GM12864 (cell line): ENCODE measurements around the gene LRRC71.
"Not testable (repeated sequence)": the region's sequence is repeated elsewhere in the genome, so short reads cannot be mapped to it uniquely, and the experiment has no call there.

Experiments used
- DNase-seq: peaks from one replicate; pipeline ENCODE4 v3.0.0-alpha.2; 2011; ENCODE audit warnings: low read depth
- H3K4me3 ChIP-seq: 2 replicates; pipeline ENCODE4 v1.5.1; 2011; ENCODE audit warnings: mild to moderate bottlenecking, low read depth, low read length, control low read depth
- CTCF ChIP-seq: IDR thresholded peaks from 2 replicates; pipeline ENCODE4 v1.5.1; 2011; ENCODE audit warnings: low read depth, mild to moderate bottlenecking, moderate library complexity, low read length, control low read depth, inconsistent platforms; ENCODE audit errors: missing control alignments

Gene LRRC71

GRCh38 chr1:156922986-156923669 lies 2.7 kb downstream of the LRRC71 start:
- no peak overlapping the region for H3K4me3 ChIP-seq
- DNase-seq: no peak
- TF ChIP-seq CTCF: no peak

GRCh38 chr1:156923670-156924477 lies 3.4 kb downstream of the LRRC71 start:
- no peak overlapping the region for H3K4me3 ChIP-seq
- no peak for TF ChIP-seq CTCF
- DNase-seq: no peak

- no peak for DNase-seq
- TF ChIP-seq CTCF: no peak
- H3K4me3 ChIP-seq: no peak overlapping the region
These were observed 4.2 kb downstream of the LRRC71 start for GRCh38 chr1:156924478-156925153.

- DNase-seq: no peak
- H3K4me3 ChIP-seq: no peak overlapping the region
- no peak for TF ChIP-seq CTCF
These were observed 5.0 kb downstream of the LRRC71 start for GRCh38 chr1:156925154-156926010.

- no peak for DNase-seq
- H3K4me3 ChIP-seq: no peak overlapping the region
- no peak for TF ChIP-seq CTCF
These were observed 5.7 kb downstream of the LRRC71 start for GRCh38 chr1:156926175-156926574.

GRCh38 chr1:156926695-156927094 lies 6.3 kb downstream of the LRRC71 start:
- DNase-seq, H3K4me3 ChIP-seq: not testable (repeated sequence)
